GM06990 (cell line): ENCODE data around the gene CNNM2.

Experiments
- DNase-seq: peaks from one replicate; pipeline ENCODE4 v3.0.0-alpha.2; 2011; ENCODE audit not compliant: insufficient read length; ENCODE audit errors: extremely low read depth
- H3K27me3 ChIP-seq: replicated peaks from 2 replicates; pipeline ENCODE4 v1.6.0; 2011; ENCODE audit warnings: low read length; ENCODE audit not compliant: control insufficient read depth, insufficient read depth
- H3K36me3 ChIP-seq: 2 replicates; pipeline ENCODE4 v1.5.1; 2011; ENCODE audit warnings: low read length; ENCODE audit not compliant: control insufficient read depth, insufficient read depth
- H3K4me3 ChIP-seq: replicated peaks from 2 replicates; pipeline ENCODE4 v1.5.1; 2011; ENCODE audit warnings: low read depth, mild to moderate bottlenecking, control low read depth, low read length
- TF ChIP-seq, protein P1 (sequence below): IDR thresholded peaks from 2 replicates; pipeline ENCODE4 v1.5.1; 2011; ENCODE audit warnings: low read length, control low read depth, mild to moderate bottlenecking, inconsistent platforms; ENCODE audit not compliant: insufficient read depth, poor library complexity, severe bottlenecking

CNNM2 gene

DNA sequence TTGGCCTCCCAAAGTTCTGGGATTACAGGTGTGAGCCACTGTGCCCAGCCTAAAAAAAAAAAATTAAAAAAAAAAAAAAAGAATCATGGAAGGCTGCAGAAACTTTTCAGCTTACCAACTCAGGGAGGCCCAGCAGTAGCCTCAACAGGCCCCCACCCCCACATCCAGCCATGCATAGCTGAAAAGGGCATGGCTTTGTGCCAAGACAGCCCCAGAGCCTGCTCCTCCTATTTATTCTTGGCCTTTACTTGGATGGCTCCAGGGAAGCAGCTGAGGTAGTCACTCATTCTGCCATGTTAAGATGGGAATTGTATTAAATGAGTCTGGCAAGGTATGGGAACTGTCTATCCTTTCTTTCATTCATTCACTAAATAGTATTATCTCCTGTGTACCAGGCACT, 13.7 kb upstream of the CNNM2 start:
- Histone ChIP-seq H3K36me3 (no peaks in the 10 kb centered on the region), H3K27me3 (no peaks in the 10 kb centered on the region), H3K4me3 (no peak overlapping the region)
- TF ChIP-seq, protein P1, sequence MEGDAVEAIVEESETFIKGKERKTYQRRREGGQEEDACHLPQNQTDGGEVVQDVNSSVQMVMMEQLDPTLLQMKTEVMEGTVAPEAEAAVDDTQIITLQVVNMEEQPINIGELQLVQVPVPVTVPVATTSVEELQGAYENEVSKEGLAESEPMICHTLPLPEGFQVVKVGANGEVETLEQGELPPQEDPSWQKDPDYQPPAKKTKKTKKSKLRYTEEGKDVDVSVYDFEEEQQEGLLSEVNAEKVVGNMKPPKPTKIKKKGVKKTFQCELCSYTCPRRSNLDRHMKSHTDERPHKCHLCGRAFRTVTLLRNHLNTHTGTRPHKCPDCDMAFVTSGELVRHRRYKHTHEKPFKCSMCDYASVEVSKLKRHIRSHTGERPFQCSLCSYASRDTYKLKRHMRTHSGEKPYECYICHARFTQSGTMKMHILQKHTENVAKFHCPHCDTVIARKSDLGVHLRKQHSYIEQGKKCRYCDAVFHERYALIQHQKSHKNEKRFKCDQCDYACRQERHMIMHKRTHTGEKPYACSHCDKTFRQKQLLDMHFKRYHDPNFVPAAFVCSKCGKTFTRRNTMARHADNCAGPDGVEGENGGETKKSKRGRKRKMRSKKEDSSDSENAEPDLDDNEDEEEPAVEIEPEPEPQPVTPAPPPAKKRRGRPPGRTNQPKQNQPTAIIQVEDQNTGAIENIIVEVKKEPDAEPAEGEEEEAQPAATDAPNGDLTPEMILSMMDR, result no peak
- DNase-seq, result no peak

DNA sequence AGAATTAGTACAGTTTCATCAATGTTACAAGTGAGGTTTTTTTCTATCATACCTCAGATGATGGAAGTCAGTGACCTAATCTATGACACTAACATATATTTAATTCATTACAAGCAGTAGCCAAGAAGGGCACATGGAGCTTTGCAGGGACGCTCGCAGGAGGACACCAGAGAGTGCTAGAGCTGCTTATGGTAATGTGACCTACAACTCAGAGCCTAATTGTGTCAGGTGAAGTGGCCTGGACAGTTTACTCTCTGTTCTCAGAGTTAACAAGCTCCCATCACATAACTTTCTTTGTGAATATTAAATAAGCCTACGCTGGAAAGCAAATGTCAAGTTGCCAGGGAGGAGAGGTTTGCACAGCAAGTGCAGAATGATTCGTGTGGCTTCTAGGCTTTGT, 11.6 kb upstream of the CNNM2 start:
- Histone ChIP-seq H3K27me3 (no peaks in the 10 kb centered on the region), H3K36me3 (no peaks in the 10 kb centered on the region), H3K4me3 (no peak overlapping the region)
- no peak for DNase-seq
- TF ChIP-seq, protein P1, result no peak

GRCh38 chr10:102914781-102915180, 3.3 kb upstream of the CNNM2 start:
- Histone ChIP-seq H3K27me3 (no peaks in the 10 kb centered on the region), H3K36me3 (no peaks in the 10 kb centered on the region), H3K4me3 (no peak overlapping the region)
- TF ChIP-seq, protein P1, result no peak
- DNase-seq, result no peak

GRCh38 chr10:102916173-102916572, 1.9 kb upstream of the CNNM2 start:
- Histone ChIP-seq H3K4me3 (no peak overlapping the region), H3K27me3 (no peaks in the 10 kb centered on the region), H3K36me3 (no peaks in the 10 kb centered on the region)
- TF ChIP-seq, protein P1, result no peak
- no peak for DNase-seq

DNA sequence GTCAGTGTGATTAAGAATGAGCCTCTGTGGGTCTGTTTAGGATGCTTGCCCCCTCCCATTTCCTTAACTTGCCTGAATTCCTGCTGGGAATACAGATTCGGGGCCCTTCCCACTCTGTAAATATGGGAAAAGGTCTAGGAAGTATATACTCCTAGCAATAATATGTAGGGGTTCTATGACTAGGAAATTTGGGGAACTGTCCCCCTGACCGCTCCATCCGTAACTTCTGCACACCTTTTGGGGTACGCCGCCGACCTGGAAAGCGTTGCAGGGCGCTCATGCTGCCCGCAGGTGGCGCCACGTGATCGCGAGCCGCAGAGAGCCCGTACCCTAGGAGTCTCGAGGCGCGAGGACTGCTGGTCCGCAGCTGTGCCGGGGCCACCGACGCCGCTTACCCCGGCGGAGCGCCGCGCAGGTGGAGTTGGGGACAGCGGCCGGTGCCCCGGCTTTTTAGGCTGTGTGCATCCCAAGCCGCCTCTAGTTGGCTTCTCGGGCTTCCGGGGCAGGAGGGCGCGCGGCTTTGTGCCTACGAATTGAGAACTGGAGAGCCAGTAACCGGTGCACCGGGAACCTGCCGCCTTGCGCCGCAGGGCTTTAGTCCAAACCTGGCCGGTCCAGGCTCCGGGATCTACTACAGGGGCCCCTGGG, 656 bp upstream of the CNNM2 start:
- H3K4me3 ChIP-seq, result peak overlapping the region; percentile 74
- no peaks in the 10 kb centered on the region for H3K27me3 ChIP-seq
- no peaks in the 10 kb centered on the region for H3K36me3 ChIP-seq
- TF ChIP-seq, protein P1, result peak; percentile 91
- DNase-seq, result no peak

DNA sequence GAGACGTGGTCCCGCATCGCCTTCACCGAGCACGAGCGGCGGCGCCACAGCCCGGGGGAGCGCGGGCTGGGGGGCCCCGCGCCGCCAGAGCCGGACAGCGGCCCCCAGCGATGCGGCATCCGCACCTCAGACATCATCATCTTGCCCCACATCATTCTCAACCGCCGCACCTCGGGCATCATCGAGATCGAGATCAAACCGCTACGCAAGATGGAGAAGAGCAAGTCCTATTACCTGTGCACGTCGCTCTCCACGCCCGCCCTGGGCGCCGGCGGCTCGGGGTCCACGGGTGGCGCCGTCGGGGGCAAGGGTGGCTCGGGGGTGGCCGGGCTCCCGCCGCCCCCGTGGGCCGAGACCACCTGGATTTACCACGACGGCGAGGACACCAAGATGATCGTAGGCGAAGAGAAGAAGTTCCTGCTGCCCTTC, 737 bp downstream of the CNNM2 start:
- no peaks in the 10 kb centered on the region for H3K27me3 ChIP-seq
- TF ChIP-seq, protein P1, result no peak
- no peak for DNase-seq
- H3K36me3 ChIP-seq, result no peaks in the 10 kb centered on the region
- peak overlapping the region; percentile 89 for H3K4me3 ChIP-seq
